ENCODE data around the gene OR3A1.
"Not testable (repeated sequence)": the region's sequence is repeated elsewhere in the genome, so short reads cannot be mapped to it uniquely, and the experiment has no call there.

OR3A1 gene

DNA sequence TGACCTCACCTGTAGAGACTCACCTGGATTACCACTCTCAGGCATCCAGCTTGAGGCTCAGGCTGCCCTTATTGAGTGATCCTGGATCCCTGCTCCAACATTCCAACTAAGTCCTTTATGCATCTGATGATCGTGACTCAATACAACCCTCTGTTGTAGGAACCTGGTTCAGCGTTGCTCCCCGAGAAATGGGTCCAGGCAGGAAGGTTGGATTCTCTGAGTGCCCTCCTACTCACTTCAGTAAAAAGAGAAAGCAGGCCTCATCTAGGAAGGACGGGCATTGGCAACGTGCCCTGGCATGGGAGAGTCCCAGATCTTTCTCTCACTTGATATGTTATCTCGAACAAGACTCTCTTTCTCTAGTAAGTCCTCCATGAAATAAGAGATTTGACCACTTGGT lies at the start of gene OR3A1:
Gene OR3A1, minus strand, starts transcription at position 101 of the 400 bp plus-strand sequence. CDS start 5,778 bp downstream, outside the sequence.
- DNase-seq (ENCODE audit: low spot score): no peak

DNA sequence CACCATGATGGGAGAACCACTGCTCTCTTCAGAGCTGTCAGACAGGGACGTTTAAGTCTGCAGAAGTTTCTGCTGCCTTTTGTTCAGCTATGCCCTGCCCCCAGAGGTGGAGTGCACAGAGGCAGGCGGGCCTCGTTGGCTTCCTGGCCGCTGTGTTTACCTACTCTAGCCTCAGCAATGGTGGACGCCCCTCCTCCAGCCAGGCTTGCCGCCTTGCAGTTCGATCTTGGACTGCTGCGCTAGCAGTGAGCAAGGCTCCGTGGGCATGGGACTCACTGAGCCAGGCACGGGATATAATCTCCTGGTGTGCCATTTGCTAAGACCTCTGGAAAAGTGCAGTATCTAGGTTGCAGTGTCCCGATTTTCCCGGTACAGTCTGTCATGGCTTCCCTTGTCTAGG lies 44.6 kb upstream of the OR3A1 start:
- not testable (repeated sequence) for DNase-seq (ENCODE audit: low spot score)

GRCh38 chr17:3335876-3336275 lies 37.7 kb upstream of the OR3A1 start:
- DNase-seq (ENCODE audit: low spot score): no peak

- DNase-seq (ENCODE audit: low spot score): no peak
Measured at GRCh38 chr17:3318336-3318735, 20.2 kb upstream of the OR3A1 start.

- no peak for DNase-seq (ENCODE audit: low spot score)
Measured at GRCh38 chr17:3316836-3317235, 18.7 kb upstream of the OR3A1 start.

GRCh38 chr17:3308603-3309002 lies 10.4 kb upstream of the OR3A1 start:
- no peak for DNase-seq (ENCODE audit: low spot score)

DNA sequence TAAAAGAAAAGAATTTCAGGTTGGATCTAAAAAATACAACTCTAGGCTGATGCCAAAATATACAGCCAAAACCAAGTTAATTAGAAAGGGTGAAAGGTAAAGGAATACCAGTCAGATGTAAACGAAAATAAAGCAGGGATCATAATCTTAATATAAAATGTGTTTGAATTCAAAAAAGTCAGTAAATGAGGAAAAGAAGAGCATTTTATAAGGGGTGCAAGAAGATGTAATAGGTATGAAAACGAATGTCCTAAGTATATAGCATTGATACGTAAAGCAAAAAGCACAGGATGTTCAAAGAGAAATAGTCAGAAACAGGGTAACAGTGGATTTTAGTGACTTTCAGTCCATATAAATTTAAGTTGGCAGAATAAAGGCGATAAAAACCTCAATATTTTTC lies 2.5 kb downstream of the OR3A1 start:
- DNase-seq (ENCODE audit: low spot score): no peak

- DNase-seq (ENCODE audit: low spot score): not testable (repeated sequence)
Measured at GRCh38 chr17:3293548-3293947, 4.6 kb downstream of the OR3A1 start.

DNA sequence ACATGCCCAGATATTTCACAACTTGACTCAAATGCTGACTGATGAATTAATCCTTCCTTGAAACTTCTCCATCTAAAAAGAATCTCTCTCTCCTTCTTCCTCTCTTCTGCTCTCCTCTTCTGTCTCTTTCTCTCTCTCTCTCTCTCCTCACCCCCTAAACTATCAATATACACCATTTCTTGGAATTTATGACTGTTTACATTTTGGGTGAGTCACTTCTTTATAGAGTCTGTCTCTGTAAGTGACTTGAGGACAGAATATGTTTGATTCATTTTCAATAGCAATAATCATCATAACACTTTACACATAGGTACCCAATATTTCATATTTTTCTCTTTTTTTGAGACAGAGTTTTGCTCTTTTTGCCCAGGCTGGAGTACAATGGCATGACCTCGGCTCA lies 15.3 kb downstream of the OR3A1 start:
- DNase-seq (ENCODE audit: low spot score): no peak

DNA sequence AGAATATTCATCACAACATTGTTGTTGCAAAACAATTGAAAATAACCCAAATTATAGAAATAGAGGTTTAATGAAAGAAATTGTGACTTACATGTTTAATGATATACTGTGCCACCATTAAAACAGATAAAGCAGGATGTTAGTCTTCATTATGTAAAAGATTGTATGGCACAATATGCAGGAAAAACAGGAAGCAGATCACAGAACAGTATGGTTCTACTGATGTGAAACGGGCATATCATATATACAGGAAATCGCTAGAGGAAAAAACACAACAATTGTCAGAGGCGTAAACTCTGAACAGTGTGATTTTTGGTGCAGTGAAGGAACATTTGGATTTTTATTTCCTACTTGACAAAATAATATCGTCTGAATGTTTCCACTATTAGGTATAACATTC lies 22.0 kb downstream of the OR3A1 start:
- no peak for DNase-seq (ENCODE audit: low spot score)

GRCh38 chr17:3271072-3271848 lies 26.9 kb downstream of the OR3A1 start:
- DNase-seq (ENCODE audit: low spot score): no peak

DNA sequence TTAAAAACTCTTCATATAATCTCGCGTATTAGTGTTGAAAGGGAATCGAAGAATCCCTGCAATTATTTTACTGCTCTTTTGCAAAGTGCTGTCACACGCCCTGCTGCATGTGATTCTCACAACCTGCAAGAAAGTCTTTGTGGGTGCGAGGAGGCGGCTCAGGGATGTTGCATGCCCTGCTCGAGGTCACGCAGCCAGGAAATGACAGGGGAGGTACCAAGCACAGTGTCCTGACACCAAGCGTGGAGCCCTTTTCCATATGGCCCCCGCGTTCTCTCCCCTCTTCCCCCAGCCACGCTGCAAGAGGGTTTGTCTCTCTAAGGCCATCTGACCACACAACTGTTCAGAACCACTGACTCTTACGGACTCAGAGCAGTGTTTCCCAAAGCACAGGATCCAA lies 37.6 kb downstream of the OR3A1 start:
- DNase-seq (ENCODE audit: low spot score): no peak

DNA sequence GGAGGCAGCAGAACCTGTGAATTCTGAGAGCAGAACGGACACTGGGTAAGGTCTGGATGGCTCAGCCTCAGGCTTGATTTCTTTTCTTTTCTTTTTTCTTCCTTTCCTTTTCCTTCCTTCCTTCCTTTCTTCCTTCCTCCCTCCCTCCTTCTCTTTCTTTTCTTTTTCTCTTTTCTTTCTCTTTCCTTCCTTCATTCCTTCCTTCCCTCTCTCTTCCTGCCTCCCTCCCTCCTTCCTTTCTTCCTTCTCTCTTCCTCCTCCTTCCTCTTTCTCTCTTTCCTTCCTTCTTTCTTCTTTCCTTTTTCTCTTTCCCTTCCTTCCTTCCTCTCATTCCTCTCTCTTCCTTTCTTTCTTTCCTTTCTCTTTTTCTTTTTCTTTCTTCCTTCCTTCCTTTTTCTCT lies 38.0 kb downstream of the OR3A1 start:
- no peak for DNase-seq (ENCODE audit: low spot score)

DNA sequence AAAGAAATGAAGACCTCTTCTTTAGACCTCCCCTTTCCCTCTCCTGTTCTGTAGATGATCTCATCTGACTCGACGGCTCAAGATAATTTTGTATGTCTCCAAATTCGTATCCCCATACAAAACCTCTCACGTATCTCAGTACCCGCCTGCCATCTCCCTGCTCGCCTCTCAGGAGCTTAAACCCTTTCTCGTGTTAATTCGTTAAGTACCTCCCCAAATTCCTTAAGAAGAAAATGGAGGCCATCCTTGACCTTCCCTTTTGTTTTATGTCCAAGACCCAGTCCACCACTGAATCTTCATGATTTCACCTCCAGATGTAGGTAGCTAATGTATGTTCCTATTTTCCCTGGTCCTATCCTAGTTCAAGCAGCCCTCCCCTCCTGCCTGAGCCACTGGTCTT lies 41.6 kb downstream of the OR3A1 start:
- no peak for DNase-seq (ENCODE audit: low spot score)

GRCh38 chr17:3249013-3249412 lies 49.1 kb downstream of the OR3A1 start:
- DNase-seq (ENCODE audit: low spot score): not testable (repeated sequence)

- not testable (repeated sequence) for DNase-seq (ENCODE audit: low spot score)
Measured at GRCh38 chr17:3244841-3245240, 53.3 kb downstream of the OR3A1 start.

- not testable (repeated sequence) for DNase-seq (ENCODE audit: low spot score)
Measured at GRCh38 chr17:3241044-3241443, 57.1 kb downstream of the OR3A1 start.
